Activated T-cell treated with anti-CD3 and anti-CD28 coated beads for 48 hours (primary cell): ENCODE results near the gene TTC31.

Source experiments
- DNase-seq: peaks from one replicate; pipeline ENCODE4 v3.0.0-alpha.2; 2020; ENCODE audit warnings: low read depth

TTC31 gene

GRCh38 chr2:74526649-74527230, 43.9 kb downstream of the TTC31 start:
- no peak for DNase-seq

GRCh38 chr2:74527741-74528140, 44.9 kb downstream of the TTC31 start:
- DNase-seq = no peak

GRCh38 chr2:74528600-74529356, 45.9 kb downstream of the TTC31 start:
- DNase-seq = no peak

- DNase-seq = peak; percentile 92
Observed at GRCh38 chr2:74529357-74530238, 46.7 kb downstream of the TTC31 start, which contains the start of the genes AUP1 and HTRA2. Gene AUP1, minus strand, starts transcription at chr2:74529706. Its CDS starts 77 bp downstream, at chr2:74529629. Gene HTRA2, plus strand, starts transcription at chr2:74529933. Its CDS starts 74 bp downstream, at chr2:74530007.

- peak; percentile 25 for DNase-seq
Observed at GRCh38 chr2:74530239-74531187, 47.6 kb downstream of the TTC31 start.

- no peak for DNase-seq
Observed at GRCh38 chr2:74531666-74532065, 48.8 kb downstream of the TTC31 start.

- no peak for DNase-seq
Observed at GRCh38 chr2:74532222-74532621, 49.3 kb downstream of the TTC31 start.

GRCh38 chr2:74533464-74533863, 50.6 kb downstream of the TTC31 start:
- DNase-seq = no peak

GRCh38 chr2:74534411-74534810, 51.5 kb downstream of the TTC31 start:
- DNase-seq = no peak

GRCh38 chr2:74535440-74535965, 52.6 kb downstream of the TTC31 start:
- no peak for DNase-seq

- DNase-seq = no peak
Observed at GRCh38 chr2:74536166-74536950, 53.5 kb downstream of the TTC31 start.

- no peak for DNase-seq
Observed at GRCh38 chr2:74537140-74537539, 54.3 kb downstream of the TTC31 start.

- DNase-seq = no peak
Observed at GRCh38 chr2:74538881-74539339, 56.0 kb downstream of the TTC31 start.

- DNase-seq = no peak
Observed at GRCh38 chr2:74540291-74540690, 57.4 kb downstream of the TTC31 start.

- DNase-seq = no peak
Observed at GRCh38 chr2:74542978-74543377, 60.1 kb downstream of the TTC31 start.
